ENCODE results near the gene CHRNA9.

- no peak for TF ChIP-seq POLR2A (IDR thresholded peaks at IDR 0.05)
- TF ChIP-seq CTCF (IDR thresholded peaks at IDR 0.05), result no peak
Observed at GRCh38 chr4:40401631-40402030, 66.5 kb downstream of the CHRNA9 start.

Data from thyroid gland (tissue), 4 donors.